Measurements from ENCODE around the gene SCYGR1. TPM values are rescaled to one million over a fixed set of nuclear protein-coding genes. Genes with fewer than 3 reads are reported as not detected.

SCYGR1 gene
- total and polyA plus RNA-seq, 2 donors: not detected

DNA sequence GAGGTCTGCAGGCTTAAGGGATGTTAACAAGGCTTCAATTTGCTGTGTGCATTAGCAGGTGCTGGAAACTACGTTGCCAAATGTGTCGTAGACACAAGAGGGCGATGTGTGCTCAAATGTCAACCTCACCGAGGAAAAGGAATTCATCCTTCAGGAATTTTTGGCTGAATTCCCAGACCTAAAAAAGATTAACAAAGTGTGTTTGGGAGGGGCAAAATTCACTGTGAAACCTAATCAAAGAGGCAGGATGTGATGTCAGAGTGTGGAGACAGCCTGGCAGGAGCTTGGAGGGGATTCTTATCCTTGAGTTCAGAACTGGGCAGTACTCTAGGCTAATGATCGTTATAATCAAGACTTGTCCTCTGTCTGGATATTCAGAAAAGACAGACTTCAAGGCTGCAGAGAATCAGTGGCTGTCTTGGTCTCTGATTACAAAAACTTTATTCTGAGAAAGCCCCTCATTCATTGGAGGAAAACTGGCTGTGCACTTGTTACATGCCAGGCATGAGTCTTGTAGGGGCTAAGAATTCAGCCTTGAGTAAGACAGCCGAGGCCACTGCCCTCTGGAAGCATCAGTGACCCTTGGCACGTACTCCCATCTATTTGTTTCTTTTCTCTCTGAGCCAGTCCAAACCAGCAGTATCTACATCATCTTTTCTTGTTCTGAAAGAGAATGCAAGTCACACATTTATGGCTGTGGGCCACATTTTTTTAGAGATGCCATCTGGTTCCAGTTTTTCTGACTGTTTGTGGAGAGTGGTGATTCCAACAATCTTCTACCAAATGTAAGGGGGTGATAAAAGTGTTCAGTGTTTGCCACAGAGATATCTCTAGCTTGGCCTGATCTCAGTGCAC lies 18.7 kb upstream of the SCYGR1 start:
- H3K36me3 ChIP-seq (ENCODE audit: control insufficient read depth in 2 of 2, insufficient read depth in 2 of 2, low read length in 1 of 2): no peaks in the 10 kb centered on the region
- peak in 3 of 9 donors; percentile 6 to 30 (median 21) for DNase-seq (ENCODE audit: low read depth in 6 of 9, low spot score in 9 of 9)
- no peak overlapping the region for H3K4me3 ChIP-seq (ENCODE audit: low read length in 2 of 2)
- H3K27me3 ChIP-seq (ENCODE audit: control insufficient read depth in 2 of 2, insufficient read depth in 1 of 2, low read length in 1 of 2): no peaks in the 10 kb centered on the region
- H3K27ac ChIP-seq (ENCODE audit: low read depth in 1 of 2, low read length in 1 of 2): no peak overlapping the region
- 13% methylated on average over 7 of the region's 7 CpGs for WGBS
- H3K9me3 ChIP-seq (ENCODE audit: control insufficient read depth in 2 of 2, insufficient read depth in 1 of 2, low read length in 1 of 2): no peaks in the 10 kb centered on the region
- no peaks in the 10 kb centered on the region for H3K4me1 ChIP-seq (ENCODE audit: control insufficient read depth in 2 of 2, insufficient read depth in 2 of 2, low read length in 2 of 2)

GRCh38 chr2:227404585-227405271 lies 17.0 kb upstream of the SCYGR1 start:
- 92% methylated on average over 4 of the region's 4 CpGs for WGBS
- Histone ChIP-seq H3K4me1 (ENCODE audit: control insufficient read depth in 2 of 2, insufficient read depth in 2 of 2, low read length in 2 of 2) (no peaks in the 10 kb centered on the region), H3K9me3 (ENCODE audit: control insufficient read depth in 2 of 2, insufficient read depth in 1 of 2, low read length in 1 of 2) (no peaks in the 10 kb centered on the region), H3K27ac (ENCODE audit: low read depth in 1 of 2, low read length in 1 of 2) (no peak overlapping the region), H3K27me3 (ENCODE audit: control insufficient read depth in 2 of 2, insufficient read depth in 1 of 2, low read length in 1 of 2) (no peaks in the 10 kb centered on the region), H3K4me3 (ENCODE audit: low read length in 2 of 2) (no peak overlapping the region), H3K36me3 (ENCODE audit: control insufficient read depth in 2 of 2, insufficient read depth in 2 of 2, low read length in 1 of 2) (no peaks in the 10 kb centered on the region)
- no peak for DNase-seq (ENCODE audit: low read depth in 6 of 9, low spot score in 9 of 9)

- H3K27ac ChIP-seq (ENCODE audit: low read depth in 1 of 2, low read length in 1 of 2): no peak overlapping the region
- no peaks in the 10 kb centered on the region for H3K27me3 ChIP-seq (ENCODE audit: control insufficient read depth in 2 of 2, insufficient read depth in 1 of 2, low read length in 1 of 2)
- no peak for DNase-seq (ENCODE audit: low read depth in 6 of 9, low spot score in 9 of 9)
- no peaks in the 10 kb centered on the region for H3K9me3 ChIP-seq (ENCODE audit: control insufficient read depth in 2 of 2, insufficient read depth in 1 of 2, low read length in 1 of 2)
- H3K36me3 ChIP-seq (ENCODE audit: control insufficient read depth in 2 of 2, insufficient read depth in 2 of 2, low read length in 1 of 2): no peaks in the 10 kb centered on the region
- no peaks in the 10 kb centered on the region for H3K4me1 ChIP-seq (ENCODE audit: control insufficient read depth in 2 of 2, insufficient read depth in 2 of 2, low read length in 2 of 2)
- 67% methylated on average over 4 of the region's 4 CpGs for WGBS
- H3K4me3 ChIP-seq (ENCODE audit: low read length in 2 of 2): no peak overlapping the region
Observed at GRCh38 chr2:227402959-227403358, 15.2 kb upstream of the SCYGR1 start.

GRCh38 chr2:227402321-227402720 lies 14.6 kb upstream of the SCYGR1 start:
- Histone ChIP-seq H3K27ac (ENCODE audit: low read depth in 1 of 2, low read length in 1 of 2) (no peak overlapping the region), H3K9me3 (ENCODE audit: control insufficient read depth in 2 of 2, insufficient read depth in 1 of 2, low read length in 1 of 2) (no peaks in the 10 kb centered on the region)
- DNase-seq (ENCODE audit: low read depth in 6 of 9, low spot score in 9 of 9): no peak

GRCh38 chr2:227401550-227401949 lies 13.8 kb upstream of the SCYGR1 start:
- H3K27ac ChIP-seq (ENCODE audit: low read depth in 1 of 2, low read length in 1 of 2): no peak overlapping the region
- 57% methylated on average over 2 of the region's 2 CpGs for WGBS
- no peaks in the 10 kb centered on the region for H3K4me1 ChIP-seq (ENCODE audit: control insufficient read depth in 2 of 2, insufficient read depth in 2 of 2, low read length in 2 of 2)
- H3K9me3 ChIP-seq (ENCODE audit: control insufficient read depth in 2 of 2, insufficient read depth in 1 of 2, low read length in 1 of 2): no peaks in the 10 kb centered on the region
- H3K4me3 ChIP-seq (ENCODE audit: low read length in 2 of 2): no peak overlapping the region
- H3K36me3 ChIP-seq (ENCODE audit: control insufficient read depth in 2 of 2, insufficient read depth in 2 of 2, low read length in 1 of 2): no peaks in the 10 kb centered on the region
- no peaks in the 10 kb centered on the region for H3K27me3 ChIP-seq (ENCODE audit: control insufficient read depth in 2 of 2, insufficient read depth in 1 of 2, low read length in 1 of 2)
- DNase-seq (ENCODE audit: low read depth in 6 of 9, low spot score in 9 of 9): no peak

More at GRCh38 chr2:227402321-227402720, 14.6 kb upstream of the SCYGR1 start:
- Histone ChIP-seq H3K4me1 (ENCODE audit: control insufficient read depth in 2 of 2, insufficient read depth in 2 of 2, low read length in 2 of 2) (no peaks in the 10 kb centered on the region), H3K27me3 (ENCODE audit: control insufficient read depth in 2 of 2, insufficient read depth in 1 of 2, low read length in 1 of 2) (no peaks in the 10 kb centered on the region), H3K36me3 (ENCODE audit: control insufficient read depth in 2 of 2, insufficient read depth in 2 of 2, low read length in 1 of 2) (no peaks in the 10 kb centered on the region), H3K4me3 (ENCODE audit: low read length in 2 of 2) (no peak overlapping the region)

DNA sequence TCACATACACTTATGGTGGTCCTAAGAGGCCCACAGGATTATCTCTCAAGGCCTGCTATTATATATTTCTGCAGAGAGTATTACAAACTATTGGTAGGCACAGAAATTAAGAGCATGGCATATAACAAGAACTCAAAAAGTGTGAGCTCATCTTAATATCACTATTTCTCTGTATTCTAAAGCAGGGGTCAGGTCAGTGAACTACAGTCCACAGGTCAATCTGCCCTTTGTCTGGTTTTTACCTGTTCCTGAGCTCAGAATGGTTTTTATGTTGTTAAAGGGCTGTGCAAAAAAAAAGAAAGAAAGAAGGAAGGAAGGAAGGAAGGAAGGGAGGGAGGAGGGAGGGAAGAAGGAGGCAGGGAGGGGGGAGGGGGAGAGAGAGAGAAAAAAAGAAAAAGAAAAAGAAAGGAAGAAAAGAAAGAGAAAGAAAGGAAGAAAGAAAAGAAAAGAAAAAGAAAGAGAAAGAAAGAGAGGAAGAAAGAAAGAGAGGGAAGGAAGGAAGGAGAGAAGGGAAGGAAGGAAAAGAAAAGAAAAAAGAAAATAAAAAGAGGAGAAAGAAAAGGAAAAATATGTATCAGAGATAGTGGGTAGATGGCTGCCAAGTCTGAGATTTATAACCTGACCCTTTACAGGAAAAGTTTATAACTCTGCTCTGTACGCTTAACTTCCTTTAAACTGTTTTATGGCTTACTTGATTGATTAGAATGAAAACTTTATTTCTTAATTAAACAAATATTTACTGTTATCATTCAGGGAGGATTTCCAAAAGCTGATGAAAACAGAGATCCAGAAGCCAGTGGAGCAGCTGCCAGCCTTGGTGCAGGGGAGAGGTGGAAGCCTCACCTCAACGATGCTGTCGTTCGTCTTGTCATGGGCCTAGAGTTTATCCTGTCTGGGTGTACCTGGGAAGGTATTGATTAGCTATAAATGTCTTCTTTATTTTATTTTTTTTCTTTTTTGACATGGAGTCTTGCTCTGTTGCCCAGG lies 11.2 kb upstream of the SCYGR1 start:
- H3K9me3 ChIP-seq (ENCODE audit: control insufficient read depth in 2 of 2, insufficient read depth in 1 of 2, low read length in 1 of 2): no peaks in the 10 kb centered on the region
- H3K4me1 ChIP-seq (ENCODE audit: control insufficient read depth in 2 of 2, insufficient read depth in 2 of 2, low read length in 2 of 2): no peaks in the 10 kb centered on the region
- no peak overlapping the region for H3K4me3 ChIP-seq (ENCODE audit: low read length in 2 of 2)
- no peaks in the 10 kb centered on the region for H3K36me3 ChIP-seq (ENCODE audit: control insufficient read depth in 2 of 2, insufficient read depth in 2 of 2, low read length in 1 of 2)
- DNase-seq (ENCODE audit: low read depth in 6 of 9, low spot score in 9 of 9): no peak
- 96% methylated on average over 4 of the region's 4 CpGs for WGBS
- H3K27ac ChIP-seq (ENCODE audit: low read depth in 1 of 2, low read length in 1 of 2): no peak overlapping the region
- no peaks in the 10 kb centered on the region for H3K27me3 ChIP-seq (ENCODE audit: control insufficient read depth in 2 of 2, insufficient read depth in 1 of 2, low read length in 1 of 2)

GRCh38 chr2:227397562-227397961 lies 9.8 kb upstream of the SCYGR1 start:
- H3K9me3 ChIP-seq (ENCODE audit: control insufficient read depth in 2 of 2, insufficient read depth in 1 of 2, low read length in 1 of 2): no peaks in the 10 kb centered on the region
- no peak overlapping the region for H3K27ac ChIP-seq (ENCODE audit: low read depth in 1 of 2, low read length in 1 of 2)
- WGBS: 12% methylated on average over 4 of the region's 4 CpGs
- H3K27me3 ChIP-seq (ENCODE audit: control insufficient read depth in 2 of 2, insufficient read depth in 1 of 2, low read length in 1 of 2): no peaks in the 10 kb centered on the region
- no peaks in the 10 kb centered on the region for H3K4me1 ChIP-seq (ENCODE audit: control insufficient read depth in 2 of 2, insufficient read depth in 2 of 2, low read length in 2 of 2)
- no peaks in the 10 kb centered on the region for H3K36me3 ChIP-seq (ENCODE audit: control insufficient read depth in 2 of 2, insufficient read depth in 2 of 2, low read length in 1 of 2)
- H3K4me3 ChIP-seq (ENCODE audit: low read length in 2 of 2): no peak overlapping the region
- no peak for DNase-seq (ENCODE audit: low read depth in 6 of 9, low spot score in 9 of 9)

GRCh38 chr2:227395556-227395955 lies 7.8 kb upstream of the SCYGR1 start:
- no peak for DNase-seq (ENCODE audit: low read depth in 6 of 9, low spot score in 9 of 9)

More at GRCh38 chr2:227395556-227395955, 7.8 kb upstream of the SCYGR1 start:
- Histone ChIP-seq H3K4me3 (ENCODE audit: low read length in 2 of 2) (no peak overlapping the region), H3K4me1 (ENCODE audit: control insufficient read depth in 2 of 2, insufficient read depth in 2 of 2, low read length in 2 of 2) (no peaks in the 10 kb centered on the region), H3K27me3 (ENCODE audit: control insufficient read depth in 2 of 2, insufficient read depth in 1 of 2, low read length in 1 of 2) (no peaks in the 10 kb centered on the region), H3K36me3 (ENCODE audit: control insufficient read depth in 2 of 2, insufficient read depth in 2 of 2, low read length in 1 of 2) (no peaks in the 10 kb centered on the region), H3K9me3 (ENCODE audit: control insufficient read depth in 2 of 2, insufficient read depth in 1 of 2, low read length in 1 of 2) (no peaks in the 10 kb centered on the region), H3K27ac (ENCODE audit: low read depth in 1 of 2, low read length in 1 of 2) (no peak overlapping the region)
- WGBS: 63% methylated on average over 1 of the region's 1 CpG

All from thymus (tissue), 11 donors.